Thyroid gland (tissue), 4 donors: ENCODE data around the gene WNK2. TPM values are rescaled to one million over a fixed set of nuclear protein-coding genes. Genes with fewer than 3 reads are reported as not detected.
"Not testable (repeated sequence)": the region's sequence is repeated elsewhere in the genome, so short reads cannot be mapped to it uniquely, and the experiment has no call there.

ENCODE experiments used
- DNase-seq, 2 donors: peaks; one replicate each; pipeline ENCODE4 v3.0.0-alpha.2; 2019
- H3K27ac ChIP-seq, 3 donors: fragments of 200-600 bp; sonication (generic); 1 replicate in 2 of 3; 2 replicates in 1 of 3; pipeline ENCODE4 v1.5.1; 2016 to 2019; ENCODE audit warnings: mild to moderate bottlenecking in 1 of 3, moderate library complexity in 1 of 3
- H3K27me3 ChIP-seq: fragments of 200-600 bp; sonication (generic); one replicate; pipeline ENCODE4 v1.5.1; 2019
- H3K36me3 ChIP-seq, 2 donors: fragments of 200-600 bp; sonication (generic); one replicate each; pipeline ENCODE4 v1.5.1; 2016 to 2019
- H3K4me1 ChIP-seq, 2 donors: fragments of 200-600 bp; sonication (generic); one replicate each; pipeline ENCODE4 v1.5.1; 2017 to 2019
- H3K4me3 ChIP-seq, 3 donors: fragments of 200-600 bp; sonication (generic); replicated peaks in 1 of 3; 1 replicate in 2 of 3; 2 replicates in 1 of 3; pipeline ENCODE4 v1.5.1; 2016; ENCODE audit warnings: mild to moderate bottlenecking in 1 of 3
- H3K9me3 ChIP-seq: fragments of 200-600 bp; sonication (generic); one replicate; pipeline ENCODE4 v1.5.1; 2017
- POLR2A ChIP-seq, 2 donors: fragments of 450-650 bp; IDR thresholded peaks; one replicate each; pipeline ENCODE4 v1.6.1; 2017; ENCODE audit warnings: antibody characterized with exemption in 2 of 2, mild to moderate bottlenecking in 2 of 2, moderate library complexity in 1 of 2
- WGBS, 2 donors: methylation state at CpG; one replicate each; pipeline ENCODE4 v1.1.5; 2017; 5-methylcytosine and 5-hydroxymethylcytosine counted together
- intact Hi-C: fragments of 100-400 bp; cut with DNase I; formaldehyde crosslinking; loops from one replicate; pipeline ENCODE4 v1.15.1; 2023
- total RNA-seq, 4 donors: library from RNA; depleted of rRNA; stranded (reverse); fragments of >200 nt; gene quantifications; one replicate each; pipeline ENCODE4 v1.2.3, GENCODE V29; 2016
- TF ChIP-seq, protein P1 (sequence below), 6 experiments: fragments of 200-600 bp in 3 of 6; fragments of 450-650 bp in 3 of 6; sonication (generic) in 3 of 6; IDR thresholded peaks; one replicate each; pipeline ENCODE4 v1.5.1; 2016 to 2019; ENCODE audit warnings: antibody characterized with exemption in 6 of 6, mild to moderate bottlenecking in 2 of 6, inconsistent platforms in 1 of 6, moderate library complexity in 1 of 6

The WNK2 gene
- total RNA-seq, 4 donors from 2014 or later = 0.94 to 8.5 (median 8.1) TPM

DNA sequence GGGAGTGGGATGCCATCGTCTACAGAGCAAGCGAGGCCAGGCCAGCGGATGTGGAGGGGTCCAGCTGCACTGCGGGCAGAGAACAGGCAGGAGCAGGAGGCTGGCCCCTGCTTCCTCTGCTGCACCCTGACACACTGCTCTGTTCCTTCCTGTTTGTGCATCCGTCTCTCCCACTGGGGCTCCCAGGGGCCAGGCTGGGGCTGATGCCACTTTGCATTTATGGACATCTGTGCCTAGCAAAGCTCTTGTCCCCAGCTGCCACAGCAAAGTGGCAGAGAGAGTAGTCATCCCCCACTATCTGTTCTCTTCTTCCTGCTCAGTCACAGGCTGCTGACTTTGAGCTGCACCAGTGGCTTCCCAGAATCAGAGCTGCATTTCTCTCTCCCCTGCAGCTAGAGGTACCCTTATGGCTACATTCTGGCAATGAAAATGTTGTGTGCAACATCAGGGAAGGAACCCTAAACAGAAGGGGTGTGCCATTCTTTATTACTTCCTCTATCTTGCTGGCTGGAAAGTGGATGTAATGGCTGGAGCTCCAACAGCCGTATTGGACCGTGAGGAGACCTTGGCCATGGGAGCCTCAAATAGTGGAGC, 45.7 kb upstream of the WNK2 start:
- no peak overlapping the region for H3K27ac ChIP-seq
- no peaks in the 10 kb centered on the region for H3K9me3 ChIP-seq
- H3K4me3 ChIP-seq = no peak overlapping the region
- no peak for DNase-seq
- WGBS, 2 donors = 78 to 83% methylated on average over 7 of the region's 7 CpGs
- H3K36me3 ChIP-seq = no peaks in the 10 kb centered on the region
- H3K4me1 ChIP-seq = peaks cover 16 to 25% of the 10 kb centered on the region in 2 donors
- H3K27me3 ChIP-seq = no peaks in the 10 kb centered on the region
- intact Hi-C loops = loop anchor here (10.0 kb wide), 1 partner anchor 317 kb away; the partner anchor contains the start of genes FAM120A and FAM120AOS
- TF ChIP-seq, protein P1, sequence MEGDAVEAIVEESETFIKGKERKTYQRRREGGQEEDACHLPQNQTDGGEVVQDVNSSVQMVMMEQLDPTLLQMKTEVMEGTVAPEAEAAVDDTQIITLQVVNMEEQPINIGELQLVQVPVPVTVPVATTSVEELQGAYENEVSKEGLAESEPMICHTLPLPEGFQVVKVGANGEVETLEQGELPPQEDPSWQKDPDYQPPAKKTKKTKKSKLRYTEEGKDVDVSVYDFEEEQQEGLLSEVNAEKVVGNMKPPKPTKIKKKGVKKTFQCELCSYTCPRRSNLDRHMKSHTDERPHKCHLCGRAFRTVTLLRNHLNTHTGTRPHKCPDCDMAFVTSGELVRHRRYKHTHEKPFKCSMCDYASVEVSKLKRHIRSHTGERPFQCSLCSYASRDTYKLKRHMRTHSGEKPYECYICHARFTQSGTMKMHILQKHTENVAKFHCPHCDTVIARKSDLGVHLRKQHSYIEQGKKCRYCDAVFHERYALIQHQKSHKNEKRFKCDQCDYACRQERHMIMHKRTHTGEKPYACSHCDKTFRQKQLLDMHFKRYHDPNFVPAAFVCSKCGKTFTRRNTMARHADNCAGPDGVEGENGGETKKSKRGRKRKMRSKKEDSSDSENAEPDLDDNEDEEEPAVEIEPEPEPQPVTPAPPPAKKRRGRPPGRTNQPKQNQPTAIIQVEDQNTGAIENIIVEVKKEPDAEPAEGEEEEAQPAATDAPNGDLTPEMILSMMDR (IDR thresholded peaks at IDR 0.05) = no peak
- no peak for TF ChIP-seq POLR2A (IDR thresholded peaks at IDR 0.05)

DNA sequence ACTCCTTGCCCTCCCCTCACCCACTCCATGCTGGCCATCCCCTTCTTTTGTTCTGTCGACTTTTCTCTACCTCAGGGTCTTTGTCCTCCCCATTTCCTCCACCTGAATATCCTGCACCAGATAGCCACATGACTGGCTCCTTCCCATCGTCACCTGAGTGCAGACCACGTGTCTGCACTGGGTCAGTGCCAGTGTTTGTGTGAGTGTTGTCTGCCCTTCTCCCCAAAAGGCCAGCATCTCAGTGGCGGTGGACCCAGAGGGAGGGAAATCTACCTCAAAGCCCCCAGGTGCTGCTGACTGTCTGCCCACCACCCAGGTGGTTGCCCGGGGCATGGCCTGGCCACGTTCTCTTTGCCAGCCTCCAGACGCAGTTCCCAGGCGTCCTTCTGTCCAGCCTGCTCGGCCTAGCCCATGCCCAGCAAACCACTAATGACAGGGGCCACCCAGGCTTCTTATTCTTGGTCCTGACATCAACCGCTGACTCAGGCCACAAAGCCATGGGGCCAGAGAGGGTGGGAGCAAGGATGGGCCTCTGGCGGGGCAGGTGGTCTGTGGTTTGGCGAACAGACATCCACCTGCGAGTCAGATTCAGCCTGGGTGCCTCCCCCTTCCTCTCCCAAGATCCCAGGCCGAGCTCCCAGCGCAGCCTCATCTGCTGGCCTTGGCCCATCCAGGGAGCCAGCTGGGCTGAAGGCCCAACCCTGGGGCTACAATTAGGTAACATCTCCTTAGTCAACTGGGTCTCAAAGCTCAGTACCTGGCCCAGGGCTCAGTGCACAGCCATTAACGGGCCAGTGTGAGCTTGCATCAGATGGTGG, 44.4 kb upstream of the WNK2 start:
- no peaks in the 10 kb centered on the region for H3K36me3 ChIP-seq
- WGBS, 2 donors = 87 to 91% methylated on average over 10 to 13 of the region's 16 CpGs
- no peak for DNase-seq
- no peak overlapping the region for H3K4me3 ChIP-seq
- no peaks in the 10 kb centered on the region for H3K27me3 ChIP-seq
- H3K9me3 ChIP-seq = no peaks in the 10 kb centered on the region
- H3K4me1 ChIP-seq = peaks cover 18 to 23% of the 10 kb centered on the region in 2 donors
- intact Hi-C loops = loop anchor here (10.0 kb wide), 1 partner anchor 315 kb away; the partner anchor contains the start of genes FAM120A and FAM120AOS
- TF ChIP-seq, protein P1 (IDR thresholded peaks at IDR 0.05) = no peak
- TF ChIP-seq POLR2A (IDR thresholded peaks at IDR 0.05) = no peak
- H3K27ac ChIP-seq = no peak overlapping the region

DNA sequence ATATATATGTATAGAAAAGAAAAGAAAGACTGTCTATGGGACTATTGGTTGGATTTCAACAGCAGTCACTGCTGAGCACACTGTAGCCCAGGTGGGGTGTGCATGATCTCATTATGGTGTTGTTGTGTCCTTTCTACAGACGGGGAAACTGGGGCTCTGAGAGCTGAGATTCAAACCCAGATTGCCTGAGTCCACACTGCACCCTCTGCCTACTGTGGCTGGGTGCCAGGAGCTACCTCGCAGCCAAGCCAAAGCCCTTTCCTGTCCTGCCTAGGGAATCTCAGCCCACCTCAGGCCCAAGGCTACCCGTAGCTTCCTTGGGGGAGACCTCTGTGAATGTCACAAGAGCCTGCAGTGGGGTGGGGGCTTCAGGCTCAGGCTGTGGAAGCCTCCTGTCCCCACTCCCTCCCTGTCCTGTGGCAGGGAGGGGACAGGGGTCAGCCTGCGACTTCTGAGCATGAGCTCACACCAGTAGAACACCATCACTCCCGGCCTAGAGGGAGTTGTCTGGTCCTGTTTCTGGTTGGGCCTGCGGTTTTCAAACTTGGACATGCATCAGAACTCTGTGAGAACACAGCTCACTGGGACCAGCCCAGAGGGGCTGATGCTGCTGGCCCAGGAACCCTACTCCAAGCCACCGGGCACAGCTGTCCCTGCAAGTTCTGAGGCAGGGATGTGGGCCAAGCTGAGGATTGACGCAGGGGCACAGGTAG, 42.0 kb upstream of the WNK2 start:
- H3K27ac ChIP-seq = no peak overlapping the region
- intact Hi-C loops = no loop called here
- WGBS, 2 donors = 89 to 90% methylated on average over 6 to 8 of the region's 8 CpGs
- no peak for DNase-seq
- peaks cover 0 to 9% of the 10 kb centered on the region in 2 donors for H3K4me1 ChIP-seq
- H3K27me3 ChIP-seq = no peaks in the 10 kb centered on the region
- no peaks in the 10 kb centered on the region for H3K9me3 ChIP-seq
- H3K36me3 ChIP-seq = no peaks in the 10 kb centered on the region
- no peak overlapping the region for H3K4me3 ChIP-seq
- TF ChIP-seq, protein P1 (IDR thresholded peaks at IDR 0.05) = no peak
- no peak for TF ChIP-seq POLR2A (IDR thresholded peaks at IDR 0.05)

DNA sequence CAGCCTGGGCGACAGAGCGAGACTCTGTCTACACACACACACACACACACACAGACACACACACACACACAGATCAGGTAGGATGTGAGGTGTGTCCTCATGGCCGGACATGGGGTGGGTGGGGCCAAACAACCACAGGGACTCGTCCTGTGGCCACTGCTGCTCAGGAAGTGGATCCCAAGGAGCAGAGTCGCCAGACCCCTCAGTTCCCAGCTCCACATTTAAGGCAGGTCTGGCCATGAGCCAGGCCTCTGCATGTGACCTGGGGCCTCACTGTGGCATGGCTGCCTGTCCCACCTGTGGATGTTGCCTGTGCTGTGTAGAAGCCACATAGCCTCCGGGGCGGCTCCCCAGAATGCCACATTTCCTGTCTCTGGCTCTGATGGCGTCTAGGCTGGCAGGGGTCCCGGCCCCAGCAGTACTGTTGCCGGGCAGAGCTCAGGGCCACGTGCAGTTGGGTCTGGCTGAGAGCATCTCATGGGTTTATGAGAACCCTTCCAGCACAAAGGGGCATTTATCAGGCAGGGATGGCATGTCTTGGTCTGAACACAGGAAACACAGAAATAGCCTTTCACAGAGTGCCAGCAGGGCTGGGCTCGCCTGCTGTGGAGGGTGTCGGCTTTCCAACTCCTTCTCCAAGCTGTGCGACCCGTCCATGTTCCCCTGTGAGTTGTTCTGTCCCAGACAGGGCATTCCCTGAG, 40.0 kb upstream of the WNK2 start:
- Histone ChIP-seq H3K27ac (no peak overlapping the region), H3K27me3 (no peaks in the 10 kb centered on the region), H3K4me1 (peaks cover 0 to 9% of the 10 kb centered on the region in 2 donors), H3K4me3 (no peak overlapping the region), H3K9me3 (no peaks in the 10 kb centered on the region), H3K36me3 (no peaks in the 10 kb centered on the region)
- intact Hi-C loops = no loop called here
- no peak for DNase-seq
- WGBS, 2 donors = 41 to 52% methylated on average over 10 to 12 of the region's 15 CpGs
- TF ChIP-seq, protein P1 (IDR thresholded peaks at IDR 0.05) = no peak
- no peak for TF ChIP-seq POLR2A (IDR thresholded peaks at IDR 0.05)

DNA sequence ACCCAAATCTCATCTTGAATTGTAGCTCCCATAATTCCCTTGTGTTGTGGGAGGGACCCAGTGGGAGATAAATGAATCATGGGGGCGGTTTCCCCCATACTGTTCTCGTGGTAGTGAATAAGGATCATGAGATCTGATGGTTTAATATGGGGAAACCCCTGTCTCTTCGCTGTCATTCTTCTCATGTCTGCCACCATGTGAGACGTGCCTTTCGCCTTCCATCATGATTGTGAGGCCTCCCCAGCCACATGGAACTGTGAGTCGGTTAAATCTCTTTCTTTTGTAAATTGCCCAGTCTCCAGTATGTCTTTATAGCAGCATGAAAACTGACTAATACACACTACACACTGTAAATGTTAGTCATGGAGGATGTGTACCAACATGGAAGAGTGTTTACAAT, 37.2 kb upstream of the WNK2 start:
- DNase-seq, H3K9me3 ChIP-seq, H3K4me3 ChIP-seq, H3K27me3 ChIP-seq, H3K4me1 ChIP-seq, intact Hi-C loops, H3K36me3 ChIP-seq, H3K27ac ChIP-seq: not testable (repeated sequence)
- 84 to 91% methylated on average over 6 of the region's 6 CpGs for WGBS, 2 donors
